Transverse colon (tissue), 3 donors: ENCODE measurements around the gene ZDHHC14.

Source experiments
- CTCF ChIP-seq, 5 experiments: fragments of 200-600 bp in 3 of 5; fragments of 450-650 bp in 2 of 5; sonication (generic) in 3 of 5; IDR thresholded peaks; 1 replicate in 2 of 5; 2 replicates in 3 of 5; pipeline ENCODE4 v1.5.1; 2016 to 2017; ENCODE audit warnings: antibody characterized with exemption in 5 of 5, inconsistent platforms in 3 of 5, mild to moderate bottlenecking in 2 of 5, moderate library complexity in 1 of 5
- EP300 ChIP-seq: sonication (generic); formaldehyde crosslinking; IDR thresholded peaks from one replicate; pipeline ENCODE4 v1.6.1; 2017; ENCODE audit warnings: antibody characterized with exemption, low read depth
- POLR2A ChIP-seq: fragments of 450-650 bp; IDR thresholded peaks from one replicate; pipeline ENCODE4 v1.6.1; 2016; ENCODE audit warnings: antibody characterized with exemption, mild to moderate bottlenecking, moderate library complexity

DNA sequence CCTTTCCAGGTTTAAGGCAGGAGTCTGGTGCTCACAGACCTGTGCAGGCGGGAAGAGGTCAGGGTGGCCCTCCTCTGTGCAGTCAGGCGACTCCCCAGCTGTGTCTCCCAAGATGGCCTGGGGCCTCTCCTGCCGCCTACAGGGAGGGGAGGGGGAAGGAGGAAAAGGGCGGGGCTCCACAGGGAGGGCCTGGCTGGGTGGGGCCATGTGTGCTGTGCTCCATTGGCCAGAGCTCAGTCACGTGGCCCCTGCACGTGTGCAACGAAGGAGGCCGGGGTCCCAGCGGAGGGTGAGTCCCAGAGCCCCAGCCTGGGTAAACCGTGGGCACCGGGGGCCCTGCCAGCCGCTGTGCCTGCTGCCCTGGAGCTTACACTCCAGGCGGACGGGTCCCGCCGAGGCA lies 211.6 kb downstream of the ZDHHC14 start:
- no peak for TF ChIP-seq CTCF (IDR thresholded peaks at IDR 0.05)
- no peak for TF ChIP-seq POLR2A
- TF ChIP-seq EP300, result no peak
